Tibial artery (tissue), 4 donors: ENCODE data around the gene AMPD2.
A peak's percentile ranks its signal among the peaks of the same experiment; 100 is the strongest.

Source experiments
- DNase-seq, 2 donors: peaks; one replicate each; pipeline ENCODE4 v3.0.0-alpha.2; 2019
- H3K27ac ChIP-seq, 2 donors: fragments of 200-600 bp; sonication (generic) in 1 of 2; 1 replicate in 1 of 2; 2 replicates in 1 of 2; pipeline ENCODE4 v1.5.1; 2018 to 2019; ENCODE audit warnings: mild to moderate bottlenecking in 1 of 2
- H3K27me3 ChIP-seq, 2 donors: fragments of 200-600 bp; sonication (generic) in 1 of 2; one replicate each; pipeline versions ENCODE4 v1.5.1 to v1.6.0; 2016 to 2019
- H3K36me3 ChIP-seq, 3 donors: fragments of 200-600 bp; sonication (generic) in 2 of 3; one replicate each; pipeline ENCODE4 v1.5.1; 2016 to 2019; ENCODE audit warnings: mild to moderate bottlenecking in 2 of 3
- H3K4me1 ChIP-seq, 4 donors: fragments of 200-600 bp; sonication (generic) in 2 of 4; 1 replicate in 3 of 4; 2 replicates in 1 of 4; pipeline ENCODE4 v1.5.1; 2016 to 2019
- H3K4me3 ChIP-seq, 2 donors: fragments of 200-600 bp; sonication (generic) in 1 of 2; 1 replicate in 1 of 2; 2 replicates in 1 of 2; pipeline ENCODE4 v1.5.1; 2018 to 2019; ENCODE audit warnings: mild to moderate bottlenecking in 2 of 2
- H3K9me3 ChIP-seq, 3 donors: fragments of 200-600 bp; sonication (generic) in 1 of 3; one replicate each; pipeline ENCODE4 v1.5.1; 2016 to 2019
- intact Hi-C: fragments of 100-400 bp; cut with DNase I; formaldehyde crosslinking; loops from one replicate; pipeline ENCODE4 v1.15.0; 2023; ENCODE audit warnings: low total_unique reads
- TF ChIP-seq, protein P1 (sequence below), 2 experiments: fragments of 200-600 bp in 1 of 2; fragments of 450-650 bp in 1 of 2; IDR thresholded peaks; one replicate each; pipeline ENCODE4 v1.5.1; 2017 to 2019; ENCODE audit warnings: antibody characterized with exemption in 2 of 2, mild to moderate bottlenecking in 1 of 2, moderate library complexity in 1 of 2

AMPD2 gene

DNA sequence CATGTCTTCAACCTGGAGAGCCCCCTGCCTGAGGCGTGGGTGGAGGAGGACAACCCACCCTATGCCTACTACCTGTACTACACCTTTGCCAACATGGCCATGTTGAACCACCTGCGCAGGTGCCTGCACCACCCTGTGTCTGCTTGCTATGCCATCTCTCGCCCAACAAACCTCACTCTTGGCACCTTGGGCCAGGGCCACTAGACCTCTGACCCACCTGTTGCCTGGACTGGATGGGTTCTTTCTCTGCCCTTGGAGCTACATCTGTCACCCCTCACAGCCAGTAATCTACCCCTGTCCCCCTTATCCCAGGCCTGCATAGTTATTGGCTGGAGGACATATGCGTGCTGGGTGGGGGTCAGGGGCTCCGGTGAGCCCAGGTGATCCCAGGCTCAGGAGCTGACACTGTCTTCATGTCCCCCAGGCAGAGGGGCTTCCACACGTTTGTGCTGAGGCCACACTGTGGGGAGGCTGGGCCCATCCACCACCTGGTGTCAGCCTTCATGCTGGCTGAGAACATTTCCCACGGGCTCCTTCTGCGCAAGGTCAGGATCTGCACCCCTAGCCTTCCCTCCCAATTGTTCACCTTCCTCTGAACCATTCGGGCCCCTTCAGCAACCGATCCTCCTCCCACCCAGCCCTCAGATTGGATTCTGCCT, 9.9 kb downstream of the AMPD2 start:
- DNase-seq: peak in 1 of 2 donors; percentile 55
- Histone ChIP-seq H3K36me3 (peaks cover 27 to 72% (median 53%) of the 10 kb centered on the region in 3 donors), H3K27ac (no peak overlapping the region)

DNA sequence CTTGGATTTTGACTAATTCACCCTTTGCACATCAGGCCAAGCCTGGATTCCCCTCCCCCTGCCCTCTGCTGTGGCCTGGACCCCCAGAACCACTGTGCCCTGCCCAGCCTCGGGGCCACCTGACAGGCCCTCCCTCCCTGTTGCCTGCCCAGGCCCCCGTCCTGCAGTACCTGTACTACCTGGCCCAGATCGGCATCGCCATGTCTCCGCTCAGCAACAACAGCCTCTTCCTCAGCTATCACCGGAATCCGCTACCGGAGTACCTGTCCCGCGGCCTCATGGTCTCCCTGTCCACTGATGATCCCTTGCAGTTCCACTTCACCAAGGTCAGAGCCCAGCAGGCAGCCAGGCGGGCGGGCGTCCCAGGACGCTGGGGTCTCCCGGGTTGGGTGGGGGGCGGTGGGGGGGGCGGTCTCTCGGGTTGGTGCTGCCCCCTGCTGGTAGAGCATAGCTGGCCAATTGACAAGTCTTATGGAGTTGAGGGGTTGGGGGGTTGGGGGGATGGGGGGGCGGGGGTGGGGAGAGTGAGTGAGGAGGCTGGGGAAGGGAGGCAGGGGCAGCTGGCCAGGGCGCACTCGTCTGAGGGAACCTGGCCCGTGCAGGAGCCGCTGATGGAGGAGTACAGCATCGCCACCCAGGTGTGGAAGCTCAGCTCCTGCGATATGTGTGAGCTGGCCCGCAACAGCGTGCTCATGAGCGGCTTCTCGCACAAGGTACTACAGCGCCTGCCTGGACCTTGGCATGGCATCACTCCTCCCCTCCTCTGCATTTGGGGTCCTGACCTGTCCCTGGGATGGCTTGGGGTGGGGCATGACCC, 10.7 kb downstream of the AMPD2 start:
- intact Hi-C loops: no loop called here
- no peaks in the 10 kb centered on the region for H3K9me3 ChIP-seq
- TF ChIP-seq, protein P1, sequence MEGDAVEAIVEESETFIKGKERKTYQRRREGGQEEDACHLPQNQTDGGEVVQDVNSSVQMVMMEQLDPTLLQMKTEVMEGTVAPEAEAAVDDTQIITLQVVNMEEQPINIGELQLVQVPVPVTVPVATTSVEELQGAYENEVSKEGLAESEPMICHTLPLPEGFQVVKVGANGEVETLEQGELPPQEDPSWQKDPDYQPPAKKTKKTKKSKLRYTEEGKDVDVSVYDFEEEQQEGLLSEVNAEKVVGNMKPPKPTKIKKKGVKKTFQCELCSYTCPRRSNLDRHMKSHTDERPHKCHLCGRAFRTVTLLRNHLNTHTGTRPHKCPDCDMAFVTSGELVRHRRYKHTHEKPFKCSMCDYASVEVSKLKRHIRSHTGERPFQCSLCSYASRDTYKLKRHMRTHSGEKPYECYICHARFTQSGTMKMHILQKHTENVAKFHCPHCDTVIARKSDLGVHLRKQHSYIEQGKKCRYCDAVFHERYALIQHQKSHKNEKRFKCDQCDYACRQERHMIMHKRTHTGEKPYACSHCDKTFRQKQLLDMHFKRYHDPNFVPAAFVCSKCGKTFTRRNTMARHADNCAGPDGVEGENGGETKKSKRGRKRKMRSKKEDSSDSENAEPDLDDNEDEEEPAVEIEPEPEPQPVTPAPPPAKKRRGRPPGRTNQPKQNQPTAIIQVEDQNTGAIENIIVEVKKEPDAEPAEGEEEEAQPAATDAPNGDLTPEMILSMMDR (IDR thresholded peaks at IDR 0.05): peak in 1 of 2 experiments; percentile 41
- no peaks in the 10 kb centered on the region for H3K4me1 ChIP-seq
- no peak overlapping the region for H3K27ac ChIP-seq
- no peaks in the 10 kb centered on the region for H3K27me3 ChIP-seq
- DNase-seq: peak in 1 of 2 donors; percentile 65
- H3K36me3 ChIP-seq: peaks cover 27 to 71% (median 53%) of the 10 kb centered on the region in 3 donors
- no peak overlapping the region for H3K4me3 ChIP-seq

More for the DNA sequence above, 9.9 kb downstream of the AMPD2 start:
- no peaks in the 10 kb centered on the region for H3K27me3 ChIP-seq
- H3K9me3 ChIP-seq: no peaks in the 10 kb centered on the region
- H3K4me3 ChIP-seq: no peak overlapping the region
- peaks cover 0 to 6% (median 1%) of the 10 kb centered on the region in 4 donors for H3K4me1 ChIP-seq
- intact Hi-C loops: no loop called here
- TF ChIP-seq, protein P1 (IDR thresholded peaks at IDR 0.05): no peak

DNA sequence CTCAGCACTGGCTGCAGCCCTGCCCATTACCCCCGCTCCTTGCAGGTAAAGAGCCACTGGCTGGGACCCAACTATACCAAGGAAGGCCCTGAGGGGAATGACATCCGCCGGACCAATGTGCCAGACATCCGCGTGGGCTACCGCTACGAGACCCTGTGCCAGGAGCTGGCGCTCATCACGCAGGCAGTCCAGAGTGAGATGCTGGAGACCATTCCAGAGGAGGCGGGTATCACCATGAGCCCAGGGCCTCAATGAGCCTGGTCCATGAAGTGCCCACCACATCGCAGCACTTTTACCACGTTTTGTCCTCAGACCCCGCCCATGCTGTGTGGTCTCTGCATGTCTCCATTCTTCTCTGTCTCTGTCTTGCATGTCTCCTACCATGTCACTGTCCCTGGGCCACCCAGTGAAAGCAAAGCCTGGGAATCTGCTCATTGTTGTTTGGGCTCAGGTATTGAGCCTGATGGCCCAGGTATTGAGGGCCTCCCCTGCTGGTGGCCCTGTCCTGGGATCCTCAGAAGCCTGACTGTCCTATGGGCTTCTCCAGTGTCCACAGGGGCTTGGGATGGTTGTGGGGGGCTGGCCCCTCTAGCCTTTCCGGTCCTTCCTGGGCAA, 11.4 kb downstream of the AMPD2 start:
- TF ChIP-seq, protein P1 (IDR thresholded peaks at IDR 0.05): no peak
- H3K27ac ChIP-seq: no peak overlapping the region
- no peak overlapping the region for H3K4me3 ChIP-seq
- intact Hi-C loops: no loop called here
- no peaks in the 10 kb centered on the region for H3K27me3 ChIP-seq
- no peak for DNase-seq
- no peaks in the 10 kb centered on the region for H3K9me3 ChIP-seq
- peaks cover 0 to under 1% (median 0%) of the 10 kb centered on the region in 4 donors for H3K4me1 ChIP-seq
- peaks cover 27 to 65% (median 49%) of the 10 kb centered on the region in 3 donors for H3K36me3 ChIP-seq

DNA sequence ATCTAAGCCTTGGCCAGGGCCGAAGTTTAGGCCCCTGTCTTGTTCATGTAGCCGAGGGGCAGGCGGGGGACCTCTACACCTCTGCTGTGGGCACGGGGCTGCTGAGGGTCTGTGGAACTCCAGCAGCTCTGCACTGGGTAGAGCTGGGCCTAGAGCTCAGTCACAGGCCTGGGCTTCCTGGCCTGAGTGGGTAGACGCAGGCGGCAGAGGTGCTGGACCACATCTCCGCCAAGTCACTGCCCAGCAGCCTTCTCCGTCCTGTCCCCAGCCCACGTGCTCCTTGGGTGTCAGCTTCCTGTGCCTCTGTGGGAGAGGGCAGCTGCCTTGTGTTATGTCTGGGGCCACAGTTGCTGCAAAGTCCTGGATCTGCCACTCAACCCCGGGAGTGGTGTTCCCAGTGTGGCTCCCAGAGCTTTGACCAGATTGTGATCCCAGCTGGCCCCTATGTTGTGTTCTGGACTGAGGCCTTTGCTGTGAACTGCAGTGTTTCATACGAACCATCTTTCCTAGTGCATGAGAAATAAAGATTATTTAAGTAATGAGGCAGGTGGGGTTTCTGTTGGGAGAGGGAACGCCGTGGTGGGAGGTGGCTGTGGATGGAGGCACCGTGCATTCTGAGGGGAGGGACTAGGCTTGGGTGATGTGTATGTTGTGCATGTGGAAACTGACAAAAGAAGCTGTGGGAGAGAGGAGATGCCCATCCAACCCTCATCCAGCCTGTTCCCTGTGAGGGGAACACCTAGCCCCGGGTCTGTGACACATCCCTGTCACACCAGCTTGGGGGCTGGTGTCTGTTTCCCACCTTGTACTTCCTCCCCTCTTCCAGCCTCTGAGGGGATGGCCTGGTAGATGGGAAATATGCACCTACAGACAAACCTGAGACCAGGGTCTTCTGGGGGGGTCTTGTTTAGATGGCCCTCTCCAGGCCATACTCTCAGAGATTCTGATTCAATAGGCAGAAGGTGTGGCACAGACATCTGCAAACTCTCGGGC, 12.2 kb downstream of the AMPD2 start:
- DNase-seq: peak in 1 of 2 donors; percentile 60
- TF ChIP-seq, protein P1 (IDR thresholded peaks at IDR 0.05): no peak
- Histone ChIP-seq H3K9me3 (no peaks in the 10 kb centered on the region), H3K27ac (no peak overlapping the region), H3K27me3 (no peaks in the 10 kb centered on the region), H3K4me1 (peaks cover 0 to 8% (median 0%) of the 10 kb centered on the region in 4 donors), H3K4me3 (no peak overlapping the region), H3K36me3 (peaks cover 27 to 57% (median 45%) of the 10 kb centered on the region in 3 donors)
- intact Hi-C loops: no loop called here
